NCI-H1930 (cell line): Measurements from ENCODE around the gene ZSCAN16.
A peak's percentile ranks its signal among the peaks of the same experiment; 100 is the strongest.
"Not testable (repeated sequence)": the region's sequence is repeated elsewhere in the genome, so short reads cannot be mapped to it uniquely, and the experiment has no call there.

ENCODE experiments used
- DNase-seq, 2 experiments: peaks; one replicate each; lab custom pipeline; 2025; lab: John Stamatoyannopoulos, UW

Gene ZSCAN16

GRCh38 chr6:28124350-28124970, at the start of gene ZSCAN16:
Gene ZSCAN16 (plus strand): TSS chr6:28124609. CDS start chr6:28125444, 835 bp downstream.
- DNase-seq = peak; percentile 72 to 84

- no peak for DNase-seq
These were observed 46.4 kb upstream of the ZSCAN16 start for GRCh38 chr6:28078050-28078449.

GRCh38 chr6:28078836-28079235, 45.6 kb upstream of the ZSCAN16 start:
- DNase-seq = no peak

GRCh38 chr6:28080381-28080630, 44.1 kb upstream of the ZSCAN16 start, which contains the start of gene ZNF165:
Gene ZNF165 (plus strand): TSS chr6:28080568. CDS start chr6:28085481, 4,913 bp downstream.
- DNase-seq = not testable (repeated sequence)

GRCh38 chr6:28080631-28081485, 43.6 kb upstream of the ZSCAN16 start:
- DNase-seq = peak; percentile 90

GRCh38 chr6:28081486-28081751, 43.0 kb upstream of the ZSCAN16 start:
- no peak for DNase-seq

GRCh38 chr6:28082939-28083338, 41.5 kb upstream of the ZSCAN16 start:
- no peak for DNase-seq

GRCh38 chr6:28089054-28089453, 35.4 kb upstream of the ZSCAN16 start:
- no peak for DNase-seq

GRCh38 chr6:28090917-28091586, 33.4 kb upstream of the ZSCAN16 start:
- no peak for DNase-seq

- not testable (repeated sequence) for DNase-seq
These were observed 22.2 kb upstream of the ZSCAN16 start for GRCh38 chr6:28102222-28102621.

GRCh38 chr6:28102699-28103098, 21.7 kb upstream of the ZSCAN16 start:
- DNase-seq = not testable (repeated sequence)

- peak; percentile 76 to 77 for DNase-seq
These were observed 19.8 kb upstream of the ZSCAN16 start for GRCh38 chr6:28104392-28105244.

GRCh38 chr6:28105245-28105639, 19.2 kb upstream of the ZSCAN16 start:
- no peak for DNase-seq

- DNase-seq = no peak
These were observed 16.9 kb upstream of the ZSCAN16 start for GRCh38 chr6:28107506-28107905.

- DNase-seq = no peak
These were observed 12.4 kb upstream of the ZSCAN16 start for GRCh38 chr6:28111964-28112363.

GRCh38 chr6:28115799-28116198, 8.6 kb upstream of the ZSCAN16 start:
- DNase-seq = no peak

- no peak for DNase-seq
These were observed 6.9 kb upstream of the ZSCAN16 start for GRCh38 chr6:28117386-28118050.

GRCh38 chr6:28118217-28118616, 6.2 kb upstream of the ZSCAN16 start:
- no peak for DNase-seq

GRCh38 chr6:28121876-28122275, 2.5 kb upstream of the ZSCAN16 start:
- no peak for DNase-seq

GRCh38 chr6:28122283-28122682, 2.1 kb upstream of the ZSCAN16 start:
- DNase-seq = not testable (repeated sequence)

GRCh38 chr6:28124971-28125353, 553 bp downstream of the ZSCAN16 start:
- DNase-seq = no peak

- DNase-seq = no peak
These were observed 992 bp downstream of the ZSCAN16 start for GRCh38 chr6:28125401-28125800.
